Lower lobe of right lung (tissue), 2 donors: ENCODE measurements around the gene TMEM94. TPM values are rescaled to one million over a fixed set of nuclear protein-coding genes. Genes with fewer than 3 reads are reported as not detected.

ENCODE experiments used
- ATAC-seq, 2 donors: fragments of 200-7000 bp; cut with Tn5 transposase; one replicate each; pipeline ENCODE4 v1.9.1; 2020 to 2022; ENCODE audit warnings: mild to moderate bottlenecking in 2 of 2, moderate library complexity in 2 of 2
- DNase-seq: peaks from one replicate; pipeline ENCODE4 v3.0.0-alpha.2; 2020
- H3K27ac ChIP-seq: fragments of 200-600 bp; one replicate; pipeline ENCODE4 v1.8.0; 2022
- H3K27me3 ChIP-seq: fragments of 200-600 bp; one replicate; pipeline ENCODE4 v1.8.0; 2022; ENCODE audit warnings: low read depth
- H3K36me3 ChIP-seq: fragments of 200-600 bp; one replicate; pipeline ENCODE4 v1.8.0; 2022; ENCODE audit warnings: mild to moderate bottlenecking
- H3K4me1 ChIP-seq: fragments of 200-600 bp; one replicate; pipeline ENCODE4 v1.8.0; 2022
- H3K4me3 ChIP-seq: fragments of 200-600 bp; one replicate; pipeline ENCODE4 v1.8.0; 2022; ENCODE audit warnings: mild to moderate bottlenecking
- H3K9me3 ChIP-seq: fragments of 200-600 bp; one replicate; pipeline ENCODE4 v1.8.0; 2022
- CTCF ChIP-seq: fragments of 200-600 bp; IDR thresholded peaks from one replicate; pipeline ENCODE4 v1.8.0; 2022; ENCODE audit warnings: antibody characterized with exemption, mild to moderate bottlenecking
- intact Hi-C: fragments of 100-400 bp; cut with DNase I; formaldehyde crosslinking; loops from one replicate; pipeline ENCODE4 v1.11.0; 2022
- total RNA-seq: library from RNA; stranded (reverse); fragmentation: NEBNext Ultra II Directional; extraction: Animal tissue kit (Norgen Biotek cat#: 25700); gene quantifications from one replicate; pipeline ENCODE4 v1.2.1, GENCODE V29; 2021
- donor health status: DM: no; HTN: yes; CAD: no; lungs with severe emphysema.

The TMEM94 gene
- total RNA-seq, 1 donor from 2014 or later: 89.5 TPM

GRCh38 chr17:75459590-75460267 lies 3.3 kb downstream of the TMEM94 start:
- Histone ChIP-seq H3K4me3 (no peak overlapping the region), H3K9me3 (no peaks in the 10 kb centered on the region), H3K36me3 (no peaks in the 10 kb centered on the region), H3K27me3 (no peaks in the 10 kb centered on the region), H3K27ac (peak overlapping the region; percentile 65), H3K4me1 (peaks cover 36% of the 10 kb centered on the region)
- intact Hi-C loops: no loop called here
- DNase-seq (no peak), ATAC-seq (peak; percentile 44 to 65)
- TF ChIP-seq CTCF: no peak

GRCh38 chr17:75460295-75460694 lies 3.9 kb downstream of the TMEM94 start:
- Histone ChIP-seq H3K36me3 (no peaks in the 10 kb centered on the region), H3K4me1 (peaks cover 36% of the 10 kb centered on the region), H3K4me3 (no peak overlapping the region), H3K9me3 (no peaks in the 10 kb centered on the region), H3K27me3 (no peaks in the 10 kb centered on the region), H3K27ac (peak overlapping the region; percentile 65)
- no peak for TF ChIP-seq CTCF
- intact Hi-C loops: no loop called here
- ATAC-seq: no peak
- no peak for DNase-seq

GRCh38 chr17:75463603-75464002 lies 7.2 kb downstream of the TMEM94 start:
- Histone ChIP-seq H3K27ac (no peak overlapping the region), H3K27me3 (no peaks in the 10 kb centered on the region), H3K4me3 (no peak overlapping the region), H3K9me3 (no peaks in the 10 kb centered on the region), H3K36me3 (no peaks in the 10 kb centered on the region), H3K4me1 (peaks cover 22% of the 10 kb centered on the region)
- intact Hi-C loops: no loop called here
- TF ChIP-seq CTCF: no peak
- DNase-seq: no peak
- ATAC-seq: no peak

- H3K4me3 ChIP-seq: no peak overlapping the region
- no peaks in the 10 kb centered on the region for H3K36me3 ChIP-seq
- peaks cover 17% of the 10 kb centered on the region for H3K4me1 ChIP-seq
- H3K27me3 ChIP-seq: no peaks in the 10 kb centered on the region
- TF ChIP-seq CTCF: no peak
- intact Hi-C loops: no loop called here
- DNase-seq: no peak
- no peak overlapping the region for H3K27ac ChIP-seq
- no peaks in the 10 kb centered on the region for H3K9me3 ChIP-seq
- ATAC-seq: no peak
Measured at GRCh38 chr17:75465039-75465438, 8.6 kb downstream of the TMEM94 start.

GRCh38 chr17:75468291-75468754 lies 11.9 kb downstream of the TMEM94 start:
- Histone ChIP-seq H3K27ac (no peak overlapping the region), H3K27me3 (no peaks in the 10 kb centered on the region), H3K9me3 (no peaks in the 10 kb centered on the region), H3K4me1 (peaks cover 11% of the 10 kb centered on the region), H3K4me3 (no peak overlapping the region), H3K36me3 (peaks cover 14% of the 10 kb centered on the region)
- TF ChIP-seq CTCF: no peak
- intact Hi-C loops: no loop called here
- DNase-seq (no peak), ATAC-seq (peak; percentile 39 to 45)
